ENCODE data around the gene KCNMB1.

GRCh38 chr5:170390472-170390871, 1.3 kb upstream of the KCNMB1 start:
- TF ChIP-seq MYC (IDR thresholded peaks at IDR 0.05; ENCODE audit: low read depth, low read length) (no peak), CTCF (IDR thresholded peaks at IDR 0.05; ENCODE audit: low read depth, low read length) (no peak), POLR2A (IDR thresholded peaks at IDR 0.05; ENCODE audit: extremely low read depth, insufficient read length) (no peak)

Data from NB4 (cell line).